Natural killer cell treated with Interleukin-12 subunit alpha and Interleukin-12 subunit beta and Interleukin-15 and Interleukin-18, amount 100 ng/mL, for 72 hours (primary cell): ENCODE measurements around the gene CRY2. TPM values are rescaled to one million over a fixed set of nuclear protein-coding genes. Genes with fewer than 3 reads are reported as not detected.

Experiments
- ATAC-seq, 2 donors: fragments of 150-1000 bp; cut with Tn5 transposase in 1 of 2; sonication (Bioruptor Pico), chemical (Tn5 transposase) in 1 of 2; 2 replicates each; pipeline ENCODE4 v1.10.0; 2021
- DNase-seq: peaks from one replicate; pipeline ENCODE4 v3.0.0; 2022; ENCODE audit warnings: low spot score
- H3K27ac Mint-ChIP-seq, 2 donors: 1 replicate in 1 of 2; 2 replicates in 1 of 2; pipeline ENCODE4 v1.8.0; 2022; ENCODE audit warnings: mixed read lengths in 2 of 2, mild to moderate bottlenecking in 1 of 2, moderate library complexity in 1 of 2
- H3K27me3 Mint-ChIP-seq, 2 donors: 1 replicate in 1 of 2; 2 replicates in 1 of 2; pipeline ENCODE4 v1.8.0; 2022; ENCODE audit warnings: mixed read lengths in 2 of 2
- H3K36me3 Mint-ChIP-seq: one replicate; pipeline ENCODE4 v1.8.0; 2022; ENCODE audit warnings: mixed read lengths
- H3K4me1 Mint-ChIP-seq, 2 donors: 1 replicate in 1 of 2; 2 replicates in 1 of 2; pipeline ENCODE4 v1.8.0; 2022; ENCODE audit warnings: low read depth in 2 of 2, mixed read lengths in 2 of 2, mild to moderate bottlenecking in 1 of 2
- H3K4me3 Mint-ChIP-seq: one replicate; pipeline ENCODE4 v1.8.0; 2022; ENCODE audit warnings: mixed read lengths
- H3K9me3 Mint-ChIP-seq: 2 replicates; pipeline ENCODE4 v1.8.0; 2022; ENCODE audit warnings: mixed read lengths
- total RNA-seq, 2 donors: library from RNA; stranded (reverse); gene quantifications; one replicate each; pipeline ENCODE4 v1.2.3, GENCODE V29; 2022

Gene CRY2
- total RNA-seq, 2 donors from 2014 or later = 22.8 to 28.5 TPM

DNA sequence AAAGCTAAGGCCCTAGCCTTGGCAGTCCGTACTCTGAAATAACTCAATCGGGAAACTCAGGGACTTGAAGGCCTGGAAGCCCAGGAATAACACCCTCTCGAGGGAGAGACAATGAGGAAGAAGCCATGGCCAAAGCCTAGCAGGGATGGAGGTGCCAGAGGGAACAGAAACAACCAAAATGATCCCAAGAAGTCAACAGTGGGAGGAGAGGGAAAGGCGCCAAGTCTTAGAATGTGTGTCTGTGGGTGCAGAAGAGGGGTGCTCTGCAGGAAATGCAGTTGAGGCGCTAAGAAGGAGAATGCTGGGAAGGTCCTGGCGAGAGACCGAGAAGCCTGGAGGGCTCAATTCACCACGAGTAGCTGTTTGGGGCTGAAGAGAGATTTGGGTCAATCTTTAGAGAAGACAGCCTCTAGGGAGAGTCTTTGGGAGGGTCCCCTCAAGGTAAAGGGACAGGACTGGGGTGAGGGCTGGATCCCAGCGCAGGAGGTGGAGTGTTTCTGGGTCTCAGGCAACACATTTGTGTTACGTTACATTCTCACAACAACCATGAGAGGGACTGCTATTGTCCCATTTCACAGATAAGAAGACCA is 37.4 kb downstream of the CRY2 start:
- Mint-ChIP-seq H3K4me3 (peak overlapping the region; percentile 63), H3K27ac (no peak overlapping the region), H3K9me3 (no peaks in the 10 kb centered on the region), H3K36me3 (peaks cover 10% of the 10 kb centered on the region), H3K27me3 (peaks cover 0 to 4% of the 10 kb centered on the region in 2 donors), H3K4me1 (peaks cover 11 to 13% of the 10 kb centered on the region in 2 donors)
- ATAC-seq = no peak
- DNase-seq = peak; percentile 39

DNA sequence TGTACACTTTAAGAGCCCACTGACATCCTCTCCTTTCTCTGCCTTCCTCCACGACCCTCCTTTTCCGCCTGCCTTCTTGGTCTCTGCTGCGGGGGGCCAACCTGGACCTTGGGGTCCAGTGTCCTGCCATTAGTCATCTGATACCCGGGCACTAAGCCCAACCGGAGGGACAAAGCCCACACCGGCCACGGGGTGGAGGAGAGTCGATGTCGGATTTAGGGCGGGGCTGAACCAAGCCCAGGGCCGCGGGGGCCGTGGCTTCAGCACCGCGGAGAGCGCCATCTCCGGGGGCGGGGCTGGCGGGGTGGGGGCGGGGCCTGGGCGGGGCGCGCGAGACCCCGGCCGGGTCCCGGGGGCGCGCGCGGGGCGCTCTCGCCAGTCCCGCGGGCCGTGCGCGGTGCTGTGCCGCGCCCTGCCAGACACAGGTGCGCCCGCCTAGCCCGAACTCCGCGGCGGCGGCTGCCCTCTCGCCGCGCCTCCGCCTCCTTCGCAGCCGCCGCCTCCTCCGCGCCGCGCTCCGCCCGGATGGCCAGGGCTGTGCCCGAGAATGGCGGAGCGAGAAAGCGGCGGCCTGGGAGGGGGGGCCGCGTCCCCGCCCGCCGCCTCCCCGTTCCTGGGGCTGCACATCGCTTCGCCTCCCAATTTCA is 38.1 kb downstream of the CRY2 start, which contains the start of gene MAPK8IP1:
TSS of gene MAPK8IP1 (plus strand) at position 378 of the 647 bp plus-strand sequence. CDS start at position 548, 170 bp downstream.
- ATAC-seq = peak; percentile 87 to 90
- H3K4me3 Mint-ChIP-seq = peak within 1 kb of the TSS; percentile 63
- H3K27me3 Mint-ChIP-seq = peaks cover 0 to 4% of the 10 kb centered on the region in 2 donors
- no peak within 1 kb of the TSS for H3K27ac Mint-ChIP-seq
- no peaks in the 10 kb centered on the region for H3K9me3 Mint-ChIP-seq
- peaks cover 11 to 13% of the 10 kb centered on the region in 2 donors for H3K4me1 Mint-ChIP-seq
- DNase-seq = peak; percentile 69
- H3K36me3 Mint-ChIP-seq = peaks cover 3% of the 10 kb centered on the region

DNA sequence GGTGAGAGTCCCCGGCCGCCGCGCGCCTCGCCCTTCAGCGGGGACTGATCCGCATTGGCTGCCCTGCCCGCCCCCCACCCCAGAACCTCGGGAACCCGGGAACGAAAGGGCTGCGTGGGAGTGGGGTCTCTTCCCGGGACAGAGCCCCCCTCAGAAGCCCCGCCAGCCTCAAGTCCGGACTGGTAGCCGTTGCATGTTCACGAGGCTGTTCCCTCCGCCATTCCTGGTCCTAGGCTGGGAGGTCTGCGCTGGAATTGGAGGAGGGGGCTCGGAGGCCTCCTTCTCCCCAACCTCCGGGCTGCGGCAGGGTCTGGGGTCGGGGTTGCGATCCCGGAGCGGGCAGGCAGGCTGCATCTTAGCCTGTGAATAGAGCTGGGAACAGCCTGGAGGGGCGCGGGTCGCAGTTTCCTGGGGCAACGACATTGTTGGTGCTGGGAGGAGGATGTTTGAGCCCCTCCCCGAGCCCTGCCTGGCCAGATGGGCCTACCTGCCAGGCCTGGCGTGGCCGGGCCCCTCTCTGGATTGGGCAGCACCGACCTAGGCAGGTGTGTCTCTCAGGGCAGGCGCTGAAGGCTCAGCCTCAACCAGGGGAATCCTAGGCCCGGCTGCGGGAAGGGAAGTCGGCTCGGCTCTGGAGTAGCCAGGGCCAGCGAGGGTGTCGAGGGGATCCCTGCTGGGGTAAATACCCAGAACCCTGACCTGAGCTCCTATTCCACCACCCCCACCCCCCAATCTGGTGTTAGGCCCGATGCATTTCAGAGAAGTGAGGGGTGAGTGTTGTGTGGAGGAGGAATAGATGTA is 38.8 kb downstream of the CRY2 start:
- DNase-seq = peak; percentile 55
- no peak overlapping the region for H3K27ac Mint-ChIP-seq
- no peaks in the 10 kb centered on the region for H3K9me3 Mint-ChIP-seq
- no peak overlapping the region for H3K4me3 Mint-ChIP-seq
- peaks cover 11 to 13% of the 10 kb centered on the region in 2 donors for H3K4me1 Mint-ChIP-seq
- H3K36me3 Mint-ChIP-seq = no peaks in the 10 kb centered on the region
- ATAC-seq = no peak
- H3K27me3 Mint-ChIP-seq = peaks cover 0 to 4% of the 10 kb centered on the region in 2 donors

DNA sequence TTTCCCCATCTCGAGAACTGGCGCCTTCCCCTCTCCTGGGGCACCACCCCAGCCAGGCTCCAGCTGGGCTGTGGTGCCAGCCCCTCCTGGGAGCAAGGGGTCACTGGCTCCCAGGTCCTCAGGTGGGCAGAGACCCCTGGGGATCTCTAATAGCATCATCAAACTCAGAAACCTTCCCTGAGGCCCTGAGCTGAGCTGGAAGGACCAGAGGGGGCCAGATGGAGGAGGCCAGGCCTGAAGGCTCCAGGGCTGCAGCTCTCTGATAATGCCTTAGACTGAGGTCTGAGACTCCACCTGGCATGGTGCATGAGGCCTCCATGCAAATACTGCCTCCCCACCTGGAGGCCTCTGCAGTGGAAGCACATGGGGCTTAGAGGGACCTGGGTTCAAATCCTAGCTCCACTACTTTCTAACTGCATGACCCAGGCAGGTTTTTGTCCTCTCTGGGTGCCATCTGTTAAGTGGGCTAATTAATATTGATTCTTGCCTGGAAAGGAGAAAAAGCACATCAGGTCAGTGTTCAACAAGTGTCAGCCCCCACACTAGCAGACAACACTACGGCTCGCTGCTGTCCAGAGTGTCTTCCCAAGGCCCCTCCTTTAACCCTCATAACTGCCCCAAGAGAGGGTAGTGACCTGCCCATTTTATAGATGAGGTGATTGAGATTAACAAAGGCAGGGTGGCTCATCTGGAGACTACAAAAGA is 39.7 kb downstream of the CRY2 start:
- H3K36me3 Mint-ChIP-seq = no peaks in the 10 kb centered on the region
- H3K27ac Mint-ChIP-seq = no peak overlapping the region

DNA sequence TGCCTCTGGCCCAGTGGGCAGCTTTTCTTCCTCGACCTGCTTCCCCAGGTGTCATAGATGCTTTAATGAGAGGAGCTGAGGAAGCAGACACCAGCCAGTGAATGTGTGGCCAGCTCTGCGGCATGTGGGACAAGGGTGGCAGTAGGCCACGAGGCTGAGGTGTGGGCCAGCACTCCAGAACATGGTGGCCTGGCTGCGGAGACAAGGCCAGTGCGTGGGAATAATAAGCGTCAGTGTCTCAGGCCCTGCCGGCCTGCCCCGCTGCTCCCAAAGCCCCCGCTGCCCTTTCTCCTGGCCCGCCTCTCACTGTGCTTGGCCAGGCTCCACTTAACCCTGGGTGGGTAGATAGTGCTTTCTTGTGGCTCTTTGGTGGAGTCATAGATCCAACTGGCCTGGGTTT is 40.3 kb downstream of the CRY2 start:
- ATAC-seq (no peak), DNase-seq (peak; percentile 48)
- H3K4me1 Mint-ChIP-seq = peaks cover 11 to 13% of the 10 kb centered on the region in 2 donors
- H3K4me3 Mint-ChIP-seq = no peak overlapping the region
- no peaks in the 10 kb centered on the region for H3K36me3 Mint-ChIP-seq
- H3K9me3 Mint-ChIP-seq = no peaks in the 10 kb centered on the region
- no peak overlapping the region for H3K27ac Mint-ChIP-seq
- H3K27me3 Mint-ChIP-seq = peaks cover 0 to 4% of the 10 kb centered on the region in 2 donors

More for the DNA sequence above, 39.7 kb downstream of the CRY2 start:
- Mint-ChIP-seq H3K27me3 (peaks cover 0 to 4% of the 10 kb centered on the region in 2 donors), H3K4me1 (peaks cover 11 to 13% of the 10 kb centered on the region in 2 donors), H3K9me3 (no peaks in the 10 kb centered on the region), H3K4me3 (no peak overlapping the region)
- DNase-seq = peak; percentile 48
- ATAC-seq = no peak

DNA sequence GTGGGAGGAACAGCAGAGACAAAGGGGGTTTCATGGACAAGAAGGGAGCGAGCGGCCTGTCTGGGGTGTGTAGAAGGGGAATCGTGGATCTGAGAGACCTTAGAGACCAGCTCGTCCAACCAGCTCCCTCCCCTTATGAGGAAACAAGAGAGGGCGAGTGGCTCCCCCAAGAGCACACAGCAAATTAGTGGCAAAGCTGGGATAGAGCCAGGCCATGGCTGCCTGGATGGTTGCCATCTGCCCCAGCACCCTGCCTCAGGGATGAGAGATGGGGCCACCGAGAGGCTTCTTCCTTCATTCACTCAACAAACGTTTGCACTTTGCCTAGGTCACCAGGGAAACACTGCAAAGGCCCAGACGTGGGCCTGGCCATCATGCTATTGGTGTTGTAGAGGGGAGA is 42.3 kb downstream of the CRY2 start:
- Mint-ChIP-seq H3K4me1 (peaks cover 8% of the 10 kb centered on the region in 2 donors), H3K9me3 (no peaks in the 10 kb centered on the region), H3K27ac (no peak overlapping the region), H3K27me3 (peaks cover 0 to 5% of the 10 kb centered on the region in 2 donors), H3K4me3 (no peak overlapping the region), H3K36me3 (no peaks in the 10 kb centered on the region)
- ATAC-seq = no peak
- no peak for DNase-seq

DNA sequence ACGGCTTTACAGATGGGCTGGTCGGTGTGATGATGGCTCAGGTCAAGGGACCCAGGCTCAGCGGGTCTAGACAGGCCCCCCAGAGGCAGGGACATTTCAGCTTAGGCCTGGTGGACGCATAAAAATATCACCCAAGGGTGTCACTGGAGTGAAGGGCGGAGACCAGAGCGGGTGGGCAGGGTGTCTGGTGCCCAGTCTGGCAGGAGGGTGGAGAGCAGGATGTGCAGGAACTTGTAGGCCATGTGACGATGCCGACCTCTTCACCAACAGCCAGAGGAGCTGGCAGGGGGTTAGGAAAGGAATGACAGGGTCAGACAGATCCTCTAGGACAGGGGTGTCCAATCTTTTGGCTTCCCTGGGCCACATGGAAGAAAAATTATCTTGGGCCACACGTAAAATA is 42.7 kb downstream of the CRY2 start:
- H3K4me1 Mint-ChIP-seq = peaks cover 4% of the 10 kb centered on the region in 2 donors
- H3K27ac Mint-ChIP-seq = no peak overlapping the region
- DNase-seq (no peak), ATAC-seq (no peak)
- H3K9me3 Mint-ChIP-seq = no peaks in the 10 kb centered on the region
- H3K27me3 Mint-ChIP-seq = peaks cover 0 to 4% of the 10 kb centered on the region in 2 donors
- no peak overlapping the region for H3K4me3 Mint-ChIP-seq
- no peaks in the 10 kb centered on the region for H3K36me3 Mint-ChIP-seq

DNA sequence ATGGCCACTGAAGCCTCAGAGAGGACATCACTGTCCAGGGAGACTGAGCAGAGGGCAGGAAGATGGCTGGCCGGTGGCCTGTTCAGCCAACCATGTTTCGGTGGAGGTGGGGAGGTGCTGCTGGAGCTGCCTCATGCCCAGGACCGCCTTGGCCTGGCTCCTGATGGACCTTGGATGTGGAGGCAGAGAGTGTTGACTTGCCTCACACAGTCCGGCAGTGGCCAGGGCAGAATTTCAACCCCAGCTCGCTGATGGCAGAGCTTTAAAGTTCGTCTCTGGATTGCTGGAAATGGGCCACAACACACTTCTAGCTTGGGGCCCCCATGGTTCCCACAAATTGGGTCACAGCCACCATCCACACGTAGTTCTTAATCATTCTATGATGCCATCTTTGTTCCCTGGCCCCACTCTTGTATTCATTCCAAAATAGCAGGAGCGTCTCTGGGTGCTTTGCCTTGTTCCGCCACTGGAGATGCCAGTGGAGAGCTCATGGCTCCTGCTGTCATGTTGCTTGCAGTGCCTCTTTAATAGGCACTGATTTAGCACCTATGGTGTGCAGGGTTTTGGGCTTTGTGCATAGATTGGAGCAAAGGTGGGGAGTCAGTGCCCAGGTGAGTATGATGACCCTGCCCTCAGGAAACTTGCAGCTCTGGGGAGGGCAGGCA is 43.7 kb downstream of the CRY2 start:
- H3K27ac Mint-ChIP-seq = no peak overlapping the region
- H3K9me3 Mint-ChIP-seq = no peaks in the 10 kb centered on the region
- no peaks in the 10 kb centered on the region for H3K36me3 Mint-ChIP-seq
- H3K4me1 Mint-ChIP-seq = no peaks in the 10 kb centered on the region
- DNase-seq (no peak), ATAC-seq (no peak)
- peaks cover 0 to 7% of the 10 kb centered on the region in 2 donors for H3K27me3 Mint-ChIP-seq
- H3K4me3 Mint-ChIP-seq = no peak overlapping the region

DNA sequence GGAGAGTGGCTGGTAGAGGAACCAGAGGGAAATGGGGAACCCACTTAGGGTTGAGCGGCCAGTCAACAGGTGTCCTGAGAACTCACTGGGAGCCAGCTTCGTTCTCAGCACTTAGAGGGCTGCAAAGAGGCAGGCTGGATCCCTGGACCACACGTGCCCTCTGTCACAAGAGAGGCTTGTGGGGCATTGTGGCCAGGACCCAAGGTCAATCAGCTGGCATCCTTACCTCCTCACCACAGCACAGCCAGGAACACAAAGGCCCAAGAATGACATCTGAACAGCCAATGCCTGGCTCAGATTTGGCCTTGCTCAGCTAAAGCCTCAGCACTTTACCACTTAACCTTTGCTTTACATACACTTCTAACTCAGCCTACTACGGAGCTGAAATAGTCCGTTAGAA is 45.6 kb downstream of the CRY2 start:
- no peaks in the 10 kb centered on the region for H3K36me3 Mint-ChIP-seq
- no peak for ATAC-seq
- peaks cover 0 to 7% of the 10 kb centered on the region in 2 donors for H3K27me3 Mint-ChIP-seq
- no peaks in the 10 kb centered on the region for H3K9me3 Mint-ChIP-seq
- H3K4me1 Mint-ChIP-seq = no peaks in the 10 kb centered on the region
- H3K27ac Mint-ChIP-seq = no peak overlapping the region
- H3K4me3 Mint-ChIP-seq = no peak overlapping the region
- DNase-seq = no peak

DNA sequence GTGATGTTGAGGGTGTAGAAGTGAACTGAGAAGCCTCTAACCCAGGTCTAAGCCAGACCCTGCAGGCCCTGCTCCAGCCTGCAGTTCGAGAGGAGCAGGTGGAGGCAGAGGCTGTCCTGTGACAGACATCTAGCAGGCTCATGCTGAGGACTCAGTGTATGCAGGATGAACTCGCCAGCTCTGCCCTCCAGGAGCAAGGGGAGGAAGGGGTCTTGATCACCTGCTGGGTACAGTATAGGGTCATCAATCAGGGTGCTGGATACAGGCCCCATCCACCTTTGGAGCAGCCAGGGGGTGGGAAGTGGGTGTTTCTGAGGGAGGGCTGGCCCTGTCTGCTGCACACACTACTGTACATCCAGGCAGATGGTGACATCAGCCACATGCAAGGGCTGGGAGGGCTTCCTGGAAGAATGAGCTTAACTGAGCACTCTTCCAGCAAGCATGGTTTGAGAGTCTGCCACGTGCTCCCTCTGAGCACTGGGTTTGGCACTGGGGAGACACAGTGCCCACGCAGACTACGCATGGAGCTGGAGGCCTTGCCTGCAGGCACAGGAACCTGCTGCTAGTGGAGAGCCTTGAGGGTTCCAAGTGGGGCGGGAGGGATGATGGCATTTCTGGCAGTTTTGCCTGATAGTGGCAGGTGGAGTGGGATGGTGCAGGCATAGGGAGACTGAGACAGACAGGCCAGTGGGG is 47.4 kb downstream of the CRY2 start:
- DNase-seq (no peak), ATAC-seq (no peak)
- no peaks in the 10 kb centered on the region for H3K36me3 Mint-ChIP-seq
- no peak overlapping the region for H3K27ac Mint-ChIP-seq
- no peak overlapping the region for H3K4me3 Mint-ChIP-seq
- no peaks in the 10 kb centered on the region for H3K4me1 Mint-ChIP-seq
- H3K9me3 Mint-ChIP-seq = no peaks in the 10 kb centered on the region
- H3K27me3 Mint-ChIP-seq = peaks cover 0 to 9% of the 10 kb centered on the region in 2 donors

DNA sequence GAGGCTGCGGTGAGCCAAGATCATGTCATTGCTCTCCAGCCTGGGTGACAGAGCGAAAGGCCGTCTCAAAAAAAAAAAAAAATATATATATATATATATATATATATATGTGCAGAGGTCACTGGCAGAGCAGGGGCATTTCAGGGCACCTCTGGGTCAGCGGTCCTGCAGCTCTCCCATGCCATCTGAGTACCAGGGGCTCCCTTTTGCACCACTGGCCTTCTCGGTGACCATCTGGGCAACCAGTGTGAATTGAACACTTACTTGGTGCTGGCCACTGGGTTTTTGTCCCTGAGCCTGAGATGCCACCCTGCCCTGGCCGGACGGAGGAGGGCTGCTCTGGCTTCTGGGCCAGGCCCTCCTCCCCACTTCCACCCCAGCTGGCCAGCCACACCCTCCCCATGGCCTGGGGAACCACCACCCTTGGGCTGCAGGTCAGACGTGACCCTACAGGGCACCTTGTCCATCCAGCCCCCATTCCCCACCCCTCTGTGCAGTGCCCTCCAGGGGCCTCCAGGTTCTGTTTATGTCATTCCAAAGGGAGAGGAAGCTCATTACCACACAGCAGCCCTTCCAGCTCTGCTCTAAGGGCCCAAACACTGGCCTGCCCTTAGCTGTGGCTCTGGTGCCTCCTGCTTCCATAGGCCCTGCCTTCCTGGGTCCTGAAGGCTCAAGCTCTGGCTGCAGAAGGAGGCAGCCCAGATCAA is 48.4 kb downstream of the CRY2 start:
- H3K9me3 Mint-ChIP-seq = no peaks in the 10 kb centered on the region
- H3K4me3 Mint-ChIP-seq = no peak overlapping the region
- peaks cover 0 to 13% of the 10 kb centered on the region in 2 donors for H3K27me3 Mint-ChIP-seq
- DNase-seq = no peak
- no peak for ATAC-seq
- H3K36me3 Mint-ChIP-seq = no peaks in the 10 kb centered on the region
- H3K27ac Mint-ChIP-seq = no peak overlapping the region
- peaks cover 0 to 3% of the 10 kb centered on the region in 2 donors for H3K4me1 Mint-ChIP-seq

DNA sequence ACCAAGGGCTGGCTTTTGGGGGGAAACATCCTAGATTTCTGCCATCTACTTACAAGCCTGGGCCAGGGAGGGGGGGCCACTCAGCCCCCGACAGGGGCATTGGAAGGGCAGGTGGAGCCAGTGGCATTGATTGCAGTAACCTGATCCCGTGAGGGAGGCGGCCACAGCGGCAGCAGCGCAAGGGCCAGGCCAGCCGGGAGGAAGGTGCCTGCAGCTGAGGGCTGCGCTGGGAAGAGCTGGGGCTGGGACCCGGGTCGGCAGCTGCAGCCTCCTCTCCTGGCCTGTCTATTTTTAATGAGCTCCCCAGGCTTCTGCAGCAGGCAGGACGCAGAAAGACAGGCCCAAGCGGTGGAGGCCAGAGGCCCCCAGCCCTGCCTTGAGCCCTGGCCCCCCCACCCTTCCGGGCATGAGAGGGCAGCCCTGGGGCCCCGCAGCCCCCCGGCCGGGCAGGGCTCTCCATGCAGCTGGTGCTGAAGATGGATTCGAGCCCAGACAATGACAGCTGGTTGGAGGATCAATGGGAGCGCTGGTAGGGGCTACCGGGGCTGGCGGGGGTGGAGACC is 49.2 kb downstream of the CRY2 start:
- Mint-ChIP-seq H3K36me3 (no peaks in the 10 kb centered on the region), H3K9me3 (no peaks in the 10 kb centered on the region), H3K4me3 (no peak overlapping the region), H3K4me1 (peaks cover 0 to 4% of the 10 kb centered on the region in 2 donors), H3K27me3 (peaks cover 0 to 13% of the 10 kb centered on the region in 2 donors), H3K27ac (no peak overlapping the region)
- DNase-seq (no peak), ATAC-seq (no peak)
